Fibroblast of pulmonary artery (primary cell): ENCODE measurements around the gene FMN2.

Experiments used
- DNase-seq: peaks from one replicate; pipeline ENCODE4 v3.0.0-alpha.2; 2010; ENCODE audit warnings: low read depth
- H3K4me3 ChIP-seq: replicated peaks from 2 replicates; pipeline ENCODE4 v1.5.1; 2011; ENCODE audit warnings: low read depth, mild to moderate bottlenecking, control low read depth, low read length, moderate library complexity
- TF ChIP-seq, protein P1 (sequence below): IDR thresholded peaks from 2 replicates; pipeline ENCODE4 v1.5.1; 2011; ENCODE audit warnings: mild to moderate bottlenecking, control low read depth, low read length, inconsistent platforms; ENCODE audit errors: missing control alignments

The FMN2 gene

DNA sequence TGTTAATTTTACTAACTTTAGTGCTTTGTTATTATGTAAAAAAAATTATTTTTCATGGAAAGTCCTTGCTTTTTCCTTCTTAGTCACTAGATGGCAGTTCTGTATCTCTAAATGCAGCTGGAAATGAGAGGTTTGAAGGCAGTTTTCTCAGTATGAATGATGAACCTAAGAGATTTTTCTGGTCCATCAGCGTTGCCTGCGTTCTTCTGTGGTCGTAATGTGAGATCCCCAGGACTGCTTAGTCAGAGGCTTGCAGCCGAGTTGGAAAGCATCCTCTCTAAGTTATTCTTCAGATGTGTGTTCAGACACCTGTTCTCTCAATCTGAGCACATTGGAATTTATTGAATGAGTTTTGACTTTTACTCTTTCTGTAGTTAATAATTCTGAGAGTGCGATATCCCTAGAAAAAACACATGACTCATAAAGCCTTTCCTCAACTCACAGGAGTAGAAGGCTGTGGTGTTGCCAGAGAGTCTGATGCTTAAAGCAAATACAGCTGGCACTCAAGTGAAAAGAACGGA is 99.3 kb downstream of the FMN2 start:
- peak; percentile 88 for DNase-seq
- H3K4me3 ChIP-seq = no peak overlapping the region
- TF ChIP-seq, protein P1, sequence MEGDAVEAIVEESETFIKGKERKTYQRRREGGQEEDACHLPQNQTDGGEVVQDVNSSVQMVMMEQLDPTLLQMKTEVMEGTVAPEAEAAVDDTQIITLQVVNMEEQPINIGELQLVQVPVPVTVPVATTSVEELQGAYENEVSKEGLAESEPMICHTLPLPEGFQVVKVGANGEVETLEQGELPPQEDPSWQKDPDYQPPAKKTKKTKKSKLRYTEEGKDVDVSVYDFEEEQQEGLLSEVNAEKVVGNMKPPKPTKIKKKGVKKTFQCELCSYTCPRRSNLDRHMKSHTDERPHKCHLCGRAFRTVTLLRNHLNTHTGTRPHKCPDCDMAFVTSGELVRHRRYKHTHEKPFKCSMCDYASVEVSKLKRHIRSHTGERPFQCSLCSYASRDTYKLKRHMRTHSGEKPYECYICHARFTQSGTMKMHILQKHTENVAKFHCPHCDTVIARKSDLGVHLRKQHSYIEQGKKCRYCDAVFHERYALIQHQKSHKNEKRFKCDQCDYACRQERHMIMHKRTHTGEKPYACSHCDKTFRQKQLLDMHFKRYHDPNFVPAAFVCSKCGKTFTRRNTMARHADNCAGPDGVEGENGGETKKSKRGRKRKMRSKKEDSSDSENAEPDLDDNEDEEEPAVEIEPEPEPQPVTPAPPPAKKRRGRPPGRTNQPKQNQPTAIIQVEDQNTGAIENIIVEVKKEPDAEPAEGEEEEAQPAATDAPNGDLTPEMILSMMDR = peak; percentile 62

DNA sequence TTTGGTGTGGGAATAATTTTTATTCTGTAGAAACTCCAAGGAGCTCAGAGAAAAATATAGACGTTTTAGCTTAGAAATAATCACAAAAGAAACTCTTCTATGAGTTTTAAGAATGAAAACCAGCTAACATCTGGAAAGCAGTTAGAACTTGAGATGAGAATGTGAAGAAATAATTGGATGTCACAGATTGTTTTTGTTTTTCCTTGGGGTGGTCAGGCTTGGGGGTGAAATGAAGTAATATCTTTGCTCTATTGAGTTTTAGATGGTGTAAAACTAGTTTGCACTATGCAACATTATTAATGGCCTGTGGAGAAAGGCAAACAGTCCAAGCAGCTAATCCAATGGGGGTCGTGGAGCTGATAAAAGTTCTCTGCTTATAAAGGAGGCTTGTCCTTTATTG is 101.2 kb downstream of the FMN2 start:
- TF ChIP-seq, protein P1 = no peak
- no peak overlapping the region for H3K4me3 ChIP-seq

DNA sequence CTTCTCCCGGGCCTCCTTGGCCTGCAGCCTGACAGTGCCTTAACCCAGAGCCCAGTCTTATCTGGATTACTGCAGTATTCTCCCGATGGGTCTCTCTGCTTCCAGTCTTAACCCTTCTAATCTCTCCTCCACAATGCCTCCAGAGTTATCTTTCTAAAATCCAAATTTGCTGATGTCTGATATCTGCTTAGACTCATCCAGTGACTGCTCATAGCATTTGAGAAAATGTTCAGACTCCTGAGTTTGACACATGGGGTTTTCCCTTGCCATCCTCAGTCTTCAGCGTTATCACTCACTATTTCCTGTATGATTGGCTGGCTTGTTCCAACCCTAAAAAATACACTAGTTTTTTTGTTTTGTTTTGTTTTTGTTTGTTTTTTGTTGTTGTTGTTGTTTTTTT is 102.0 kb downstream of the FMN2 start:
- DNase-seq = no peak
- no peak overlapping the region for H3K4me3 ChIP-seq
- TF ChIP-seq, protein P1 = no peak

More for the DNA sequence above, 101.2 kb downstream of the FMN2 start:
- no peak for DNase-seq

DNA sequence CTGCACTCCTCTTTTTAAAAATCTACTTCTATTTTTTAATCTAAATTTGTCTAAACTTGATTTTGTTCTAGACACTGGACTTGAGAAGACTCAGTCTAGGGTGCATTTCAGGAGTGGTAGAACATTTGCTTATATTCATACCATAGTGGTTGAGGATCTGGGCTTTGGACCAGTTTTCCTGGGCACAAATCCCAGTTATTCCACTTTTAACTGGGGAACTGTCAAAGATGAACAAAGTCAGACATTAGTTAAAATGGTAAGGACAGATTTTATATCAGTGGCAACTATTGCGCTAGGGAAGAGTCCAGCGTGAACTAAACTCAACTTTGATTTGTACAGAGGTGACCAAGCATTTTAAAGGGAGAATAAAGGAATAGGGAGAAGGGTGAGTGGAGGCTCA is 102.4 kb downstream of the FMN2 start:
- H3K4me3 ChIP-seq = no peak overlapping the region
- TF ChIP-seq, protein P1 = no peak
- peak; percentile 62 for DNase-seq

DNA sequence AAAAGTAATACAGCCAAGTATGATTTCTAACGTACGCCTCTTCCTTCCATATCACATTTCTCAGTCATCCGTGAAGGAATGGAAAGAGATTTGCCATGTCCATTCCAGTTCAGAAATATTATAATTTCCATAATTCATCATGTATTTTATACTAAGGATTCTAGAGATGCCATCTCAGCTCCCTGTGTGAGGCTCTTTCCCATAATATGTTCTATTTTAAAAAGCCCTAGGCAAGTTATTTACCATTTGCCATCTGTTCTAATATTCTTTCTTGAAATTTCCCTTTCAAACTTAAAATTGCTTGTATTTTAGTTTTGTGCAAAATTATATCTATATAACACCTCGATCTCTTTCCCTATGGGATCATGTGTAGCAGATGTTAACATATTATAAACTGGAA is 106.7 kb downstream of the FMN2 start:
- TF ChIP-seq, protein P1 = no peak
- no peak for DNase-seq
- no peak overlapping the region for H3K4me3 ChIP-seq

DNA sequence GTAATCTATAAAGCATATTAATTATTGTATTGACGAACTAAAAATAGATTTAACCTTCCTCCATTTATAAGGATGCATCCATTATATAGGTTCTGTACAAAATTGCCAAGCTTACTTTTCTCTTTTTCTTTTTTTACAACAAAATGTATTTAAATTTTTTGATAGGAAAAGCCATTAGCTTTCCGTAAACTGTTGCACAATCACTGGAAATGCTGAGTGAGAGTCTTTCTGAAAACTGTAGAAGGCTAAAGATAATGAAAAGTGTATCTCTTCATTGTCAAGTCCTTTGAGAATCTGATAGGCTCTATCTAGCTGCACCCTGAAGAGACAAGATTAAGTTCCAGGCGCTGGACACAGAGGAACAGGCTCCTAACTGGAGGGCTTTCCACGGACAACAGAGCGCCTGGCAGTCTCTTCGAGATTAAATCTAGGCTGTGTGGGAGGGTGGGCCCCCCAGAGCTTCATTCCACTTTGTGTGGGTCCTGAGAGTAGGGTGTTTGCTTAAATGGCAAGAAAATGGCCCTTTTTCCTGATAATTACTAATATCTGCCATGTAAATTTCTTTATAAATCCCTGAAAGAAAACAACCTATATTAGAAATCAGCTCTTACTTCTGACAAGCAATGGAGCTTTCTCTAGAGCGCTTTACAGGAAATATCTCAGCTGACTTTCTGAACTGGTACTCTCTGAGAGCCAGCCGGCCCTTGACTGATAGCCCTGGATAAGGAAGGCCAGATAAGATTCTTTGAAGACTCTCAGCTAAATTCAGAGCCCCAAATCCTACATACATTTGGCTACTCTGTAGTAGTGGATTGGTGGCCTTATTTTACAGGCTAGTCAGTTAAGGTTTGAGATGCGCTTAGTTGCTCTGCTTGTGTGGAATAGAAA is 108.3 kb downstream of the FMN2 start:
- TF ChIP-seq, protein P1 = no peak
- no peak overlapping the region for H3K4me3 ChIP-seq
- DNase-seq = no peak
